Epithelial cell of proximal tubule (primary cell): ENCODE results near the gene TAX1BP1. TPM values are rescaled to one million over a fixed set of nuclear protein-coding genes. Genes with fewer than 3 reads are reported as not detected.

ENCODE experiments used
- DNase-seq: peaks from one replicate; pipeline ENCODE4 v3.0.0-alpha.2; 2011; ENCODE audit warnings: low read depth
- H3K4me3 ChIP-seq: 2 replicates; pipeline ENCODE4 v1.5.1; 2011; ENCODE audit warnings: low read depth, mild to moderate bottlenecking, low read length
- CTCF ChIP-seq: conservative IDR thresholded peaks from 2 replicates; pipeline ENCODE4 v1.5.1; 2012; ENCODE audit warnings: low read depth, mild to moderate bottlenecking, low read length
- total RNA-seq: library from RNA; depleted of rRNA; stranded (reverse); fragments of >200 nt; gene quantifications from 2 replicates; pipeline ENCODE4 v1.2.3, GENCODE V29; 2015

The TAX1BP1 gene
- total RNA-seq, 1 donor from 2014 or later = 63.1 TPM

DNA sequence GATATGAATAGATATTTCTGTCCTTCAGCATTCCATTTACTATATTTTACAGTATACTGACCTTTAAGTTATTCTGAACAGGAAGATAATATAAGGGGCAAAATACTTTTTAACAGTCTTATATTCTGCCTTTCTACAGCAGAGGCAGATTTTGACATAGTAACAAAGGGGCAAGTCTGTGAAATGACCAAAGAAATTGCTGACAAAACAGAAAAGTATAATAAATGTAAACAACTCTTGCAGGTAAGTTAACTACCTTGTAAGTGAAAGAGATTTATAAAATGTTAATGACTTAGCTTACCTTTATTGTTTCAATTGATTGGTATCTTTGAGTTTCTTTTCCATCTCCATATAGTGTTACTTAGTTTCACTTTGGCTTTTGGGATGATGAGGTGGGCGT, 56.0 kb downstream of the TAX1BP1 start:
- no peak for DNase-seq
- H3K4me3 ChIP-seq = no peak overlapping the region
- TF ChIP-seq CTCF = no peak

- TF ChIP-seq CTCF = no peak
- no peak for DNase-seq
- no peak overlapping the region for H3K4me3 ChIP-seq
Observed at GRCh38 chr7:27799212-27799611, 59.2 kb downstream of the TAX1BP1 start.

- no peak for DNase-seq
- H3K4me3 ChIP-seq = no peak overlapping the region
- TF ChIP-seq CTCF = no peak
Observed at GRCh38 chr7:27802999-27803398, 63.0 kb downstream of the TAX1BP1 start.

DNA sequence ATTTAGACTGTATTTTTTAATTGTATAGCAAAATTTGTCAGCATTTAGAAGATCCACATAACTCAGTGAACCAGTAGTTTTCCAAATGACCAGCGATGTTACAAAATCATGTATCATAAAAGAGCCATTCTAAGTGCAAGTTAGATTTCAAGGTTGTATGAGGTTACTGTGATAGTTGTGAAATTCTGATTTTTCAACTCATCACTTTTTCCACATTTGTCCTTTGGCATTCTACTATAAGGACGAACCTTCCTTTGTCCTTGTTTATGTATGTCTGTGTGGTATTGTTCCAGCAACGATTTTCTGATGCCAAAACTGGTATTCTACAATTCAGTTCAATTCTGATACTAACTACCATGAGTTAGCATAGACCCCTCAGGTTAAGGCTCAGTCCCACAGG, 64.2 kb downstream of the TAX1BP1 start:
- no peak for TF ChIP-seq CTCF
- no peak for DNase-seq

GRCh38 chr7:27808626-27809025, 68.7 kb downstream of the TAX1BP1 start:
- TF ChIP-seq CTCF = no peak
- DNase-seq = no peak
- no peak overlapping the region for H3K4me3 ChIP-seq

More for the DNA sequence above, 64.2 kb downstream of the TAX1BP1 start:
- no peak overlapping the region for H3K4me3 ChIP-seq

DNA sequence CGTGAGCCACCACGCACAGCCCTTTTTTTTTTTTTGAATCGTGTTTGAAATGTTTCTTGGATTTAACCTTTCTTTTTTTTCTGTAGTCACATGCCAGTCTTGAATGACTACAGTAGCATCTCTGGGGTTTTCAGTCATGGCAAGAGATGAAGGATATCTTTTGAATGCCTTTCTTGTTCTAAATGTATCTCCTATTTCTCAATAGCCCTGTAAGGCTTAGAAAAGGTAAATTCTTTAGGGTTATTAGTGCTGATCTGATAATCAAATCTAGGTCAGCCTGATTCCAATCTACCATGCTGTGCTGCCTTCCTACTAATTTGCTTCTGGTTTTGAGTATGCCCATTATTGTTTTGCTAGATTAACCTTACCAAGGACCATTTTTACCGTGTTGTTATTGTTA, 70.2 kb downstream of the TAX1BP1 start:
- no peak overlapping the region for H3K4me3 ChIP-seq
- DNase-seq = no peak
- TF ChIP-seq CTCF = no peak

DNA sequence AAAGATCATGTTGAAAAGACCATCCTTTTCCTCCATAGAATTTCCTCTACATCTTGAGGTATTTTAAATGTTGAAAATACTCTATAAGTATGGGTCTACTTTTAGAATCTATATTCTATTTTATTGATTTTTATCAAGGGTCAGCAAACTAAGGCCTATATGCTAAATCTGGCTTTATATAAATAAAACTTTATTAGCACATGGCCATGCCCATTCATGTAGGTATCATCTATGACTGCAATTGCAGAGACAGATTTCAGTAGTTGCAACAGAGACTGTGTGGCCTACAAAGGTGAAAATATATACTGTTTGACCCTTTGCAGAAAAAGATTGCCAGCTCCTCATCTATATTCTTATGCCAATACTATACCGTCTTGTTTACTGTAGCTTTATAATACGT, 72.7 kb downstream of the TAX1BP1 start:
- no peak for TF ChIP-seq CTCF
- DNase-seq = no peak
- no peak overlapping the region for H3K4me3 ChIP-seq
